HFF-Myc (cell line): ENCODE results near the gene OPCML.

Experiments
- DNase-seq: peaks from one replicate; pipeline ENCODE4 v3.0.0-alpha.2; 2011; ENCODE audit warnings: low read depth; ENCODE audit errors: extremely low read depth
- H3K4me3 ChIP-seq: replicated peaks from 2 replicates; pipeline ENCODE4 v1.5.1; 2011; ENCODE audit warnings: low read depth, mild to moderate bottlenecking, control low read depth, low read length
- CTCF ChIP-seq: IDR thresholded peaks from 2 replicates; pipeline ENCODE4 v1.5.1; 2012; ENCODE audit warnings: mild to moderate bottlenecking, low read depth, low read length, control low read depth; ENCODE audit errors: missing control alignments

The OPCML gene

GRCh38 chr11:133072858-133073582 lies 459.3 kb downstream of the OPCML start:
- no peak for DNase-seq
- H3K4me3 ChIP-seq, result no peak overlapping the region
- TF ChIP-seq CTCF, result no peak

DNA sequence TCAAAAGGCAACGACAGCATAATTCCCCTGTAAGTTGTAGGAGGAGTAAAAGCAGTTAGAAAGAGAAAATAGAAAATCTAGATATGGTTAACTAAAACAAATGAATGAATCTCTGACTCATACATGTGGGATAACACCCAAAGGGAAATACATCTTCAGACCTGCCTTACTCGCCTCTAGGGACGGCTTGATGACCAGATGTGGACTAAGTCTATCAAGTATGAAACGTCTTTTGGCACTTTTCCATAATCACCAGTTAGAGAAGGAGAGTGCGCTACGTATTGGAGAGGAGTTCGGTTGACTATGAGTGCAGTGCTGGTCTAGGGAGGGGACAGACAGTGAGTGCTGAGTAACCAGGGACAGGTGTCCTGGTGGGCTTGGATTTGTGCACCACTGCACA lies 459.9 kb downstream of the OPCML start:
- TF ChIP-seq CTCF, result no peak
- no peak for DNase-seq
- H3K4me3 ChIP-seq, result no peak overlapping the region

DNA sequence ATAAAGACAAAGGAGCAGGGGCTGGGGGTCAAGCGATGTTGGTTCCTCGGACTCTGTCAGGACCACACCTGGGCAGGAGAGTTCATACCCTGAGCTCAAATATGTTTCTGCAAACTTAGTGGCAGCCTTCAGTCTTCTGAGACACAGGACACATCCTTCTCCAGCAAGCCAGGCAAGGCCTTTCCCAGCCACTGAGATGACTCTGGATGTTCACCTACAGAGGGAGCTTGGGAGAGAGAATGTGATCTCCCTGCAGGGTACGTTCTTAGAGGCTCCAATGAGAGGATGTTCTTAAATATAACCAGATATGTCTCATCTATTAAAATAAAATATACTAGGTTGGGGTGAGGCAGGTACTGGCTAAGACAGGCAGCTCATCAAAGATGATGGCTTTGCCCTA lies 461.5 kb downstream of the OPCML start:
- DNase-seq, result no peak
- no peak for TF ChIP-seq CTCF
- no peak overlapping the region for H3K4me3 ChIP-seq

DNA sequence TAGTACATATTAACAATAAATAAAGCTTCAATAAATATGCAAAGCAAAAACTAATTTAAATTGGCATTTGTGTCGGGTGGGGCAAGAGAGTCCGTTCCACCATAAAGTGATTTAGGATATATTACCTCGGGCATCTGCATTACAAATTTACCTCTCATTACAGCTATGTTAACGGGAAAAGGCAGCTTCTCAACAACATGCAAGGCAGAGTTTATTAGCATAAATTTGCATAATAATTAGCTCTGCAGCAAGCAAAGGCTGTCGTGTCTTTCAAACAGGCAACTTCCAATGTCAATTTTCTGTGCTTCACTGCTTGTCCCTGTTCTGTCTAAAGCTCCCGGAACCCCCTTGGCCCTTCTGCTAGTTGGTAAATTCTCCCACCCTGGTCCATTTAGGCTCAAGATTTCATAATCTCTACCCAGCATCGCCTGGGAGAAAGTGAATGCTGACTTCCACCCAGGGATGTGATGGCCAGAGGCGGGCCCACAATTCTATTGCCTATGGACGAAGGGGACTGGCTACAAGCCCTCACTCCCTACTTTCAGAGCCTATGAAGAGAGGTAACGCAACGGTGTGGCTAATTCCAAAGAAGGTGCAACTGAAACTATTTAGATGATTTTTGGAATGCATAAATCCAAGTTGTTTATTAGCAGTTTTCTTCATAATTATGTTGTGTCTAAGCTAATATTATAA lies 462.1 kb downstream of the OPCML start:
- no peak for TF ChIP-seq CTCF
- no peak for DNase-seq
- no peak overlapping the region for H3K4me3 ChIP-seq

DNA sequence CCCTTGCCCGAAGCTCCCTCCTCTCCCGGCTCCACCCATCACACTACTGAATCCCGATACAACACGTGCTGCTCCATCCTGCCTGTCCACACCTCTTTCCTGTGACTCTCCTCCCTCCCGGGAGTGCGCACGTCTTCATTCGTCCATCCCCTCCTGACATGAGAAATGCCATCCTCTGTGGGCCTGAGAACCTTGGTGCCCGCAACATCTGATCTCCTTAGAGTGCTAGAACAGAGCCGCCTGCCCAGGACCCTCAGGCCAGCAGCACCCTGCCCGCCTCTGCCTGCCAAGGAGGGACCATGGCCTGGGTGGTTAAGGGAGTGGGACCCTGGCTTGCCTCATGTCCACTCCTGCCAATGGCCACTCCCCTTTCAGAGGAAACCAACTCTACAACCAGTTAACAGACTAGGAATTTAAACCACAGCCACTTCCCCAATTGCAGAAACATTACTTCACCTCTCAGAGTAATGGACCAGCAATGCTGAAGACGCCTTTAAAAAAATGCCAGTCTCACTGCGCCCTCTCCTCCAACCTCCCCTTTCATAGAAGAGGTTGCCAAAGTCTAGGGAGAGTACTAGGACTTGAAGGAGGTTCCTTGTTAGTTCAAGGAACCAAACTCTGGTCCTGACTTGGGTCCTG lies 466.3 kb downstream of the OPCML start:
- no peak for TF ChIP-seq CTCF
- no peak for DNase-seq
- no peak overlapping the region for H3K4me3 ChIP-seq

DNA sequence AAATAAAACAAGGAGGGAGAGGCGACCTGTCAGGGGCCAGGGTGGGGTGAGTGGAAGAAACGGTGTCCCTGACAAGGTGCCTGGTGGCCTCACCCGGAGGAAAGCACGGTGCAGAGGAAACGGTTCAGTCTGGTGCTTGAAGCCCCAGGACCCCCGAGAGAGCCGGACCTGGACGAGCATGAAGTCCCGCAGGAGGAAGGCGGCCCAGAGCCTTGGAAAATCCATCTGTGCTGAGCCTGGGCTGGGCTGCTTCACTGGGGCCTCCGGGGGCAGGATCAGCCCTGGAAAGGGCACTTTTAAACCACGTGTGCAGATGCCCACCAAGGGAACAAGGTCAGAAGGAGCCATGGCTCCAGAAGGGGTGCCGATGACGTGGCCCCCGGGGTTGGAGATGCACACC lies 467.3 kb downstream of the OPCML start:
- DNase-seq, result no peak
- H3K4me3 ChIP-seq, result no peak overlapping the region
- no peak for TF ChIP-seq CTCF
